ENCODE measurements around the gene HSDL1. TPM values are rescaled to one million over a fixed set of nuclear protein-coding genes. Genes with fewer than 3 reads are reported as not detected.
A peak's percentile ranks its signal among the peaks of the same experiment; 100 is the strongest.
"Not testable (repeated sequence)": the region's sequence is repeated elsewhere in the genome, so short reads cannot be mapped to it uniquely, and the experiment has no call there.

HSDL1 gene
- total RNA-seq, 1 experiment from 2014 or later = 35.8 TPM

DNA sequence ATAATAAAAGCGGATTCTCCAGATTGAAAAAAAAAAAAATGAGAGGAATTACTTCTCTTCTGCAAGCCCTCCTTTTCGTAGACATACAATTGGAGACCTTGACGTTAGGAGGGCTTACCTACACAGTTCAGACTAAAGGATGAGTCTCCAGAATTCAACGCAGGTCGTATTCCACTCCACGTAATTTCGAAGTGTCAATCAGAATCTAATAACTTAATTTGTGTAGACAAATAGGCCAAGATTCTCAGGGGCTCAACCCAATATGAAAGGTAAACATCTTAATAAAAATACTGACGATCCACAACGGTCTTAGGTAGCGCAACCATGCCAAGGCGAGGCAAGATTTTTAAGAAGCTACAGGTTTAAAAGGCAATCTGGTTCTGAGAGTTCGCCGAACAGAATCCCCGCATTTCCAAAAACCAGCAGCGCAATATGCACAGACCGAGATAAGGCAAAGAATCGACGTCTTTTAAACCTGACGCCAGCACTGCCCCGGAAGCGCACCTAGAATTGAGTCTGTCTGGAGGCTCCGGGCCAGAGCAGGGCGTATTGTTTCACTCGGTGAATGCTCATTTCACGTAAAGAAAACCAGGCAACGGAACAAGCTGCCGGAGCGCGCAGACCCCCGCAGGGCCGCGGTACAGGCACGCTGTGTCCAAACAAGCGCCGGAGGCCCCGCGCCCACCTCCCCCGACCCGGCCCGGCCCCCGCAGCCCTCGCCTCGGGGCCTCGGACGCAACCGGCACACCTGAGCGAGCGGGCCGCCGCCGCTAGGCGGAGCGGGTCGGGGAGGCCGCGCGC lies 28.9 kb downstream of the HSDL1 start:
- Histone ChIP-seq H3K9me2 (ENCODE audit: insufficient read depth) (no peaks in the 10 kb centered on the region; the same call in 1 of the 2 replicates), H3K36me3 (ENCODE audit: control insufficient read depth in 1 of 2, insufficient read depth in 2 of 2, low read length in 2 of 2) (no peaks in the 10 kb centered on the region), H3K27ac (ENCODE audit: low read depth, low read length) (peak overlapping the region; percentile 84), H3K27me3 (ENCODE audit: insufficient read depth, low read length) (no peaks in the 10 kb centered on the region), H3K4me3 (replicated peaks in 1 of 2; ENCODE audit: low read depth in 1 of 2, low read length in 2 of 2) (peak overlapping the region; percentile 60 to 81), H3K4me1 (ENCODE audit: control insufficient read depth in 1 of 2, insufficient read depth in 2 of 2, low read length in 2 of 2) (peaks cover 11 to 22% of the 10 kb centered on the region in 2 experiments), H3K79me2 (ENCODE audit: insufficient read depth, low read length) (peaks cover 52% of the 10 kb centered on the region), H3K9ac (ENCODE audit: low read length) (peak overlapping the region; percentile 95), H2AFZ (ENCODE audit: low read depth, low read length, poor library complexity, severe bottlenecking) (no peak overlapping the region), H3K4me2 (ENCODE audit: low read length) (peak overlapping the region; percentile 96), H3K9me3 (ENCODE audit: control insufficient read depth in 1 of 2, insufficient read depth in 1 of 2, low read depth in 1 of 2, low read length in 2 of 2) (no peaks in the 10 kb centered on the region), H4K20me1 (ENCODE audit: insufficient read depth) (no peaks in the 10 kb centered on the region)
- RAD21 ChIA-PET (ENCODE audit: low non-redundant PET in 1 of 2, low total read pairs in 2 of 2, uncharacterized antibody in 2 of 2, unreplicated experiment in 2 of 2) = interaction anchor here (0.5 to 1.2 kb wide), 4 partner anchors 31 to 503 kb away, joined by 3 to 8 read pairs (median 4); partner anchors contain the start of gene TAF1C (in 2 of the 2)
- CTCF ChIA-PET = interaction anchor here (0.7 to 2.3 kb wide), 9 partner anchors 9 to 390 kb away, joined by 3 to 13 read pairs (median 4); partner anchors contain the start of gene TAF1C
- POLR2A ChIA-PET = interaction anchor here (0.6 to 1.3 kb wide), 9 partner anchors 10 to 390 kb away, joined by 3 to 7 read pairs (median 4); partner anchors contain the start of genes ATP2C2 and TAF1C
- intact Hi-C loops (cut with micrococcal nuclease) = loop anchor here (2.0 kb wide), 1 partner anchor 29 kb away; the partner anchor contains the start of genes DNAAF1 and HSDL1
- TF ChIP-seq ZFX (IDR thresholded peaks at IDR 0.05) (peak; percentile 98), EZH2phosphoT487 (IDR thresholded peaks at IDR 0.05; ENCODE audit: borderline replicate concordance) (no peak)
- TF ChIP-seq, protein P1, sequence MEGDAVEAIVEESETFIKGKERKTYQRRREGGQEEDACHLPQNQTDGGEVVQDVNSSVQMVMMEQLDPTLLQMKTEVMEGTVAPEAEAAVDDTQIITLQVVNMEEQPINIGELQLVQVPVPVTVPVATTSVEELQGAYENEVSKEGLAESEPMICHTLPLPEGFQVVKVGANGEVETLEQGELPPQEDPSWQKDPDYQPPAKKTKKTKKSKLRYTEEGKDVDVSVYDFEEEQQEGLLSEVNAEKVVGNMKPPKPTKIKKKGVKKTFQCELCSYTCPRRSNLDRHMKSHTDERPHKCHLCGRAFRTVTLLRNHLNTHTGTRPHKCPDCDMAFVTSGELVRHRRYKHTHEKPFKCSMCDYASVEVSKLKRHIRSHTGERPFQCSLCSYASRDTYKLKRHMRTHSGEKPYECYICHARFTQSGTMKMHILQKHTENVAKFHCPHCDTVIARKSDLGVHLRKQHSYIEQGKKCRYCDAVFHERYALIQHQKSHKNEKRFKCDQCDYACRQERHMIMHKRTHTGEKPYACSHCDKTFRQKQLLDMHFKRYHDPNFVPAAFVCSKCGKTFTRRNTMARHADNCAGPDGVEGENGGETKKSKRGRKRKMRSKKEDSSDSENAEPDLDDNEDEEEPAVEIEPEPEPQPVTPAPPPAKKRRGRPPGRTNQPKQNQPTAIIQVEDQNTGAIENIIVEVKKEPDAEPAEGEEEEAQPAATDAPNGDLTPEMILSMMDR (IDR thresholded peaks at IDR 0.05 in 2 of 3, conservative IDR thresholded peaks at IDR 0.05 in 1 of 3; ENCODE audit: borderline replicate concordance in 1 of 3, insufficient read depth in 1 of 3, low read depth in 2 of 3, low read length in 2 of 3) = peak in 2 of 3 experiments; percentile 18 to 40; a peak in 3 of 6 replicates
- DNase-seq (ENCODE audit: low read depth, low spot score) (no peak), ATAC-seq (peak; percentile 36)
- no TSS peak for BruUV-seq (replicated peaks)

DNA sequence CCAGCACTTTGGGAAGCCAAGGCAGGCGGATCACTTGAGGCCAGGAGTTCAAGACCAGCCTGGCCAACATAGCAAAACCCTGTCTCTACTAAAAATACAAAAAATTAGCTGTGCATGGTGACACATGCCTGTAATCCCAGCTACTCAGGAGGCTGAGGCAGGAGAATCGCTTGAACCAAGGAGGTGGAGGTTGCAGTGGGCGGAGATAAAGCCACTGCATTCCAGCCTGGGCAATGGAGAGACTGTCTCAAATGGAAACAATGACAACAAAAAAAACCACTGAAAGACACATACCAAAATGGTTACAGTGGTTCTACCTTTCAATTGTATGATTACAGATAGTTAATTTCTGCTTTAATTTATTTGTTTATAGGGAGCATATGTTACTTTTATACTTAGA lies 33.0 kb downstream of the HSDL1 start:
- H3K4me2 ChIP-seq (ENCODE audit: low read length); intact Hi-C loops (cut with micrococcal nuclease); H3K27ac ChIP-seq (ENCODE audit: low read depth, low read length); H3K27me3 ChIP-seq (ENCODE audit: insufficient read depth, low read length); H3K9me3 ChIP-seq (ENCODE audit: control insufficient read depth in 1 of 2, insufficient read depth in 1 of 2, low read depth in 1 of 2, low read length in 2 of 2); DNase-seq (ENCODE audit: low read depth, low spot score); H3K36me3 ChIP-seq (ENCODE audit: control insufficient read depth in 1 of 2, insufficient read depth in 2 of 2, low read length in 2 of 2); BruUV-seq (replicated peaks); H4K20me1 ChIP-seq (ENCODE audit: insufficient read depth); H3K9ac ChIP-seq (ENCODE audit: low read length); H2AFZ ChIP-seq (ENCODE audit: low read depth, low read length, poor library complexity, severe bottlenecking); H3K9me2 ChIP-seq (ENCODE audit: insufficient read depth); POLR2A ChIA-PET; H3K4me1 ChIP-seq (ENCODE audit: control insufficient read depth in 1 of 2, insufficient read depth in 2 of 2, low read length in 2 of 2); ATAC-seq; H3K4me3 ChIP-seq (replicated peaks in 1 of 2; ENCODE audit: low read depth in 1 of 2, low read length in 2 of 2); RAD21 ChIA-PET (ENCODE audit: low non-redundant PET in 1 of 2, low total read pairs in 2 of 2, uncharacterized antibody in 2 of 2, unreplicated experiment in 2 of 2): not testable (repeated sequence)
- peak; percentile 35; the same call in 1 of the 2 replicates for TF ChIP-seq FOSL1 (IDR thresholded peaks at IDR 0.05; ENCODE audit: low read depth)
- H3K79me2 ChIP-seq (ENCODE audit: insufficient read depth, low read length) = peaks cover 94% of the 10 kb centered on the region
- CTCF ChIA-PET = interaction anchor here (1.1 kb wide), 1 partner anchor 34 kb away, joined by 3 read pairs; no protein-coding TSS in a partner anchor

Data from HCT116 (cell line).